GM12878 (cell line): ENCODE data around the gene PCCA.

Experiments
- ESRRA ChIP-seq: IDR thresholded peaks from 2 replicates; pipeline ENCODE4 v1.6.1; 2012; ENCODE audit warnings: mild to moderate bottlenecking, low read length, improper control_type of control experiment
- ETV6 ChIP-seq, 2 experiments: fragments of 450-650 bp in 1 of 2; IDR thresholded peaks in 1 of 2; conservative IDR thresholded peaks in 1 of 2; 2 replicates each; pipeline ENCODE4 v1.6.1; 2014; ENCODE audit warnings: antibody characterized with exemption in 1 of 2, borderline replicate concordance in 1 of 2, low read depth in 1 of 2, mild to moderate bottlenecking in 1 of 2, moderate library complexity in 1 of 2
- FOXK2 ChIP-seq: fragments of 450-650 bp; IDR thresholded peaks from 2 replicates; pipeline ENCODE4 v1.6.1; 2017; ENCODE audit warnings: mild to moderate bottlenecking, moderate library complexity
- MYC ChIP-seq: IDR thresholded peaks from 2 replicates; pipeline ENCODE4 v1.6.1; 2011; ENCODE audit warnings: mild to moderate bottlenecking, low read length, moderate library complexity, inconsistent platforms; ENCODE audit not compliant: insufficient read depth, insufficient replicate concordance, insufficient read length, severe bottlenecking
- SIN3A ChIP-seq: IDR thresholded peaks from 2 replicates; pipeline ENCODE4 v1.6.1; 2012; ENCODE audit warnings: low read depth, low read length, improper control_type of control experiment
- SP1 ChIP-seq: IDR thresholded peaks from one replicate; pipeline ENCODE4 v1.6.1; 2011; ENCODE audit warnings: low read depth, low read length
- TARDBP ChIP-seq: IDR thresholded peaks from 2 replicates; pipeline ENCODE4 v1.6.1; 2016; ENCODE audit warnings: borderline replicate concordance
- TF ChIP-seq, protein P1 (sequence below): IDR thresholded peaks from 2 replicates; pipeline ENCODE4 v1.6.1; 2012; ENCODE audit warnings: mild to moderate bottlenecking, low read depth, low read length
- TF ChIP-seq, protein P2 (sequence below), 3 experiments: IDR thresholded peaks in 2 of 3; conservative IDR thresholded peaks in 1 of 3; 2 replicates each; pipeline ENCODE4 v1.5.1; 2011; ENCODE audit warnings: low read depth in 3 of 3, low read length in 3 of 3, mild to moderate bottlenecking in 3 of 3, control low read depth in 2 of 3, moderate library complexity in 2 of 3, inconsistent platforms in 1 of 3, mixed read lengths in 1 of 3; ENCODE audit not compliant: control insufficient read depth in 2 of 3, insufficient read depth in 1 of 3; ENCODE audit errors: extremely low read depth in 1 of 3

DNA sequence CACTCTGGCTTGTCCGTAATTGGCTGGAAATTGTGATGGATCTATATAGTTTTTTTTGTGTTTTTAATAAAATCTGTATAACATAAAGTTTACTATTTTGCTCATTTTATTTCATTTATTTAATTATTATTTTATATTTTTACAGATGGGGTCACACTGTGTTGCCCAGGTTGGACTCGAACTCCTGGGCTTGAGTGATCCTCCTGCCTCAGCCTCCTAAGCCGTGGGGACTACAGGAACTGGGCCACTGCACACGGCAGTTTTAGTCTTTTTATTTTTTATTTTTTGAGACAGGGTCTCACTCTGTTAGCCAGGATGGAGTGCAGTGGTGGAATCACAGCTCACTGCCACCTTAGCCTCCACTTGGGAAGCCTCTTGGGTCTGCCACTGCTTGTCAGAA, 58.9 kb downstream of the PCCA start:
- TF ChIP-seq TARDBP (no peak), ETV6 (conservative IDR thresholded peaks at IDR 0.05 in 1 of 2, IDR thresholded peaks at IDR 0.05 in 1 of 2; ENCODE audit: borderline replicate concordance in 1 of 2, low read depth in 1 of 2) (no peak), MYC (no peak), FOXK2 (no peak), ESRRA (no peak), SIN3A (no peak), SP1 (no peak)
- TF ChIP-seq, protein P1, sequence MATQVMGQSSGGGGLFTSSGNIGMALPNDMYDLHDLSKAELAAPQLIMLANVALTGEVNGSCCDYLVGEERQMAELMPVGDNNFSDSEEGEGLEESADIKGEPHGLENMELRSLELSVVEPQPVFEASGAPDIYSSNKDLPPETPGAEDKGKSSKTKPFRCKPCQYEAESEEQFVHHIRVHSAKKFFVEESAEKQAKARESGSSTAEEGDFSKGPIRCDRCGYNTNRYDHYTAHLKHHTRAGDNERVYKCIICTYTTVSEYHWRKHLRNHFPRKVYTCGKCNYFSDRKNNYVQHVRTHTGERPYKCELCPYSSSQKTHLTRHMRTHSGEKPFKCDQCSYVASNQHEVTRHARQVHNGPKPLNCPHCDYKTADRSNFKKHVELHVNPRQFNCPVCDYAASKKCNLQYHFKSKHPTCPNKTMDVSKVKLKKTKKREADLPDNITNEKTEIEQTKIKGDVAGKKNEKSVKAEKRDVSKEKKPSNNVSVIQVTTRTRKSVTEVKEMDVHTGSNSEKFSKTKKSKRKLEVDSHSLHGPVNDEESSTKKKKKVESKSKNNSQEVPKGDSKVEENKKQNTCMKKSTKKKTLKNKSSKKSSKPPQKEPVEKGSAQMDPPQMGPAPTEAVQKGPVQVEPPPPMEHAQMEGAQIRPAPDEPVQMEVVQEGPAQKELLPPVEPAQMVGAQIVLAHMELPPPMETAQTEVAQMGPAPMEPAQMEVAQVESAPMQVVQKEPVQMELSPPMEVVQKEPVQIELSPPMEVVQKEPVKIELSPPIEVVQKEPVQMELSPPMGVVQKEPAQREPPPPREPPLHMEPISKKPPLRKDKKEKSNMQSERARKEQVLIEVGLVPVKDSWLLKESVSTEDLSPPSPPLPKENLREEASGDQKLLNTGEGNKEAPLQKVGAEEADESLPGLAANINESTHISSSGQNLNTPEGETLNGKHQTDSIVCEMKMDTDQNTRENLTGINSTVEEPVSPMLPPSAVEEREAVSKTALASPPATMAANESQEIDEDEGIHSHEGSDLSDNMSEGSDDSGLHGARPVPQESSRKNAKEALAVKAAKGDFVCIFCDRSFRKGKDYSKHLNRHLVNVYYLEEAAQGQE, result no peak
- TF ChIP-seq, protein P2, sequence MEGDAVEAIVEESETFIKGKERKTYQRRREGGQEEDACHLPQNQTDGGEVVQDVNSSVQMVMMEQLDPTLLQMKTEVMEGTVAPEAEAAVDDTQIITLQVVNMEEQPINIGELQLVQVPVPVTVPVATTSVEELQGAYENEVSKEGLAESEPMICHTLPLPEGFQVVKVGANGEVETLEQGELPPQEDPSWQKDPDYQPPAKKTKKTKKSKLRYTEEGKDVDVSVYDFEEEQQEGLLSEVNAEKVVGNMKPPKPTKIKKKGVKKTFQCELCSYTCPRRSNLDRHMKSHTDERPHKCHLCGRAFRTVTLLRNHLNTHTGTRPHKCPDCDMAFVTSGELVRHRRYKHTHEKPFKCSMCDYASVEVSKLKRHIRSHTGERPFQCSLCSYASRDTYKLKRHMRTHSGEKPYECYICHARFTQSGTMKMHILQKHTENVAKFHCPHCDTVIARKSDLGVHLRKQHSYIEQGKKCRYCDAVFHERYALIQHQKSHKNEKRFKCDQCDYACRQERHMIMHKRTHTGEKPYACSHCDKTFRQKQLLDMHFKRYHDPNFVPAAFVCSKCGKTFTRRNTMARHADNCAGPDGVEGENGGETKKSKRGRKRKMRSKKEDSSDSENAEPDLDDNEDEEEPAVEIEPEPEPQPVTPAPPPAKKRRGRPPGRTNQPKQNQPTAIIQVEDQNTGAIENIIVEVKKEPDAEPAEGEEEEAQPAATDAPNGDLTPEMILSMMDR (IDR thresholded peaks at IDR 0.05 in 2 of 3, conservative IDR thresholded peaks at IDR 0.05 in 1 of 3; ENCODE audit: control insufficient read depth in 2 of 3, extremely low read depth in 1 of 3, insufficient read depth in 1 of 3, low read depth in 3 of 3, low read length in 3 of 3), result no peak
